ENCODE measurements around the gene SNTG2.
"Not testable (repeated sequence)": the region's sequence is repeated elsewhere in the genome, so short reads cannot be mapped to it uniquely, and the experiment has no call there.

SNTG2 gene

GRCh38 chr2:1341404-1342120 is 390.9 kb downstream of the SNTG2 start:
- DNase-seq, result no peak

- DNase-seq, result no peak
Observed at GRCh38 chr2:1348789-1349188, 398.1 kb downstream of the SNTG2 start.

GRCh38 chr2:1350111-1350510 is 399.5 kb downstream of the SNTG2 start:
- no peak for DNase-seq

- DNase-seq, result no peak
Observed at GRCh38 chr2:1353124-1353523, 402.5 kb downstream of the SNTG2 start.

GRCh38 chr2:1353543-1353942 is 402.9 kb downstream of the SNTG2 start:
- DNase-seq, result no peak

GRCh38 chr2:1360144-1360543 is 409.5 kb downstream of the SNTG2 start:
- DNase-seq, result no peak

GRCh38 chr2:1360557-1361250 is 410.1 kb downstream of the SNTG2 start:
- no peak for DNase-seq

GRCh38 chr2:1363367-1363766 is 412.7 kb downstream of the SNTG2 start:
- no peak for DNase-seq

- DNase-seq, result no peak
Observed at GRCh38 chr2:1366546-1367134, 416.0 kb downstream of the SNTG2 start.

- no peak for DNase-seq
Observed at GRCh38 chr2:1367601-1368000, 417.0 kb downstream of the SNTG2 start.

GRCh38 chr2:1369905-1370304 is 419.3 kb downstream of the SNTG2 start:
- no peak for DNase-seq

GRCh38 chr2:1370461-1370860 is 419.8 kb downstream of the SNTG2 start:
- DNase-seq, result no peak

GRCh38 chr2:1371082-1371481 is 420.4 kb downstream of the SNTG2 start:
- no peak for DNase-seq

GRCh38 chr2:1373830-1374229 is 423.2 kb downstream of the SNTG2 start:
- no peak for DNase-seq

- DNase-seq, result no peak
Observed at GRCh38 chr2:1374287-1374686, 423.6 kb downstream of the SNTG2 start.

GRCh38 chr2:1375794-1376193 is 425.1 kb downstream of the SNTG2 start:
- no peak for DNase-seq

- no peak for DNase-seq
Observed at GRCh38 chr2:1377473-1377872, 426.8 kb downstream of the SNTG2 start.

GRCh38 chr2:1378456-1379150 is 428.0 kb downstream of the SNTG2 start:
- DNase-seq, result no peak

GRCh38 chr2:1381644-1382043 is 431.0 kb downstream of the SNTG2 start:
- no peak for DNase-seq

- not testable (repeated sequence) for DNase-seq
Observed at GRCh38 chr2:1387954-1388725, 437.5 kb downstream of the SNTG2 start.

GRCh38 chr2:1390118-1390517 is 439.5 kb downstream of the SNTG2 start:
- not testable (repeated sequence) for DNase-seq

- DNase-seq, result no peak
Observed at GRCh38 chr2:1393321-1393720, 442.7 kb downstream of the SNTG2 start.
